ENCODE measurements around the gene C2orf68.

- TF ChIP-seq NFE2L1 (CRISPR knock-in tag; IDR thresholded peaks at IDR 0.05) (no peak), CTCF (IDR thresholded peaks at IDR 0.05) (no peak), NR2C2 (CRISPR knock-in tag; IDR thresholded peaks at IDR 0.05) (no peak), PRDM15 (CRISPR knock-in tag; IDR thresholded peaks at IDR 0.05) (no peak)
- TF ChIP-seq, protein P1, sequence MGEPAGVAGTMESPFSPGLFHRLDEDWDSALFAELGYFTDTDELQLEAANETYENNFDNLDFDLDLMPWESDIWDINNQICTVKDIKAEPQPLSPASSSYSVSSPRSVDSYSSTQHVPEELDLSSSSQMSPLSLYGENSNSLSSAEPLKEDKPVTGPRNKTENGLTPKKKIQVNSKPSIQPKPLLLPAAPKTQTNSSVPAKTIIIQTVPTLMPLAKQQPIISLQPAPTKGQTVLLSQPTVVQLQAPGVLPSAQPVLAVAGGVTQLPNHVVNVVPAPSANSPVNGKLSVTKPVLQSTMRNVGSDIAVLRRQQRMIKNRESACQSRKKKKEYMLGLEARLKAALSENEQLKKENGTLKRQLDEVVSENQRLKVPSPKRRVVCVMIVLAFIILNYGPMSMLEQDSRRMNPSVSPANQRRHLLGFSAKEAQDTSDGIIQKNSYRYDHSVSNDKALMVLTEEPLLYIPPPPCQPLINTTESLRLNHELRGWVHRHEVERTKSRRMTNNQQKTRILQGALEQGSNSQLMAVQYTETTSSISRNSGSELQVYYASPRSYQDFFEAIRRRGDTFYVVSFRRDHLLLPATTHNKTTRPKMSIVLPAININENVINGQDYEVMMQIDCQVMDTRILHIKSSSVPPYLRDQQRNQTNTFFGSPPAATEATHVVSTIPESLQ (CRISPR knock-in tag; IDR thresholded peaks at IDR 0.05): no peak
Observed at GRCh38 chr2:85604568-85605339, 7.1 kb downstream of the C2orf68 start.

All from WTC11 (cell line).